HepG2 (cell line): ENCODE measurements around the gene TMEM81. TPM values are rescaled to one million over a fixed set of nuclear protein-coding genes. Genes with fewer than 3 reads are reported as not detected.

Experiments
- ASH2L ChIP-seq: fragments of 300-600, 200-600 bp; sonication (generic); IDR thresholded peaks from 2 replicates; pipeline ENCODE4 v1.7.0; 2017; ENCODE audit warnings: low read depth, mild to moderate bottlenecking, moderate library complexity, mixed read lengths, low read length; ENCODE audit not compliant: insufficient read length
- CBX1 ChIP-seq: IDR thresholded peaks from one replicate; pipeline ENCODE4 v1.6.1; 2016; ENCODE audit warnings: antibody characterized with exemption, low read depth
- HIVEP1 ChIP-seq: sonication (generic); formaldehyde crosslinking; IDR thresholded peaks from 2 replicates; pipeline ENCODE4 v1.4.0; 2020; ENCODE audit warnings: mild to moderate bottlenecking, missing genetic modification reagents
- HMGXB4 ChIP-seq, 2 experiments: sonication (generic) in 1 of 2; formaldehyde crosslinking in 1 of 2; IDR thresholded peaks; 2 replicates each; pipeline versions ENCODE4 v1.4.0 to v1.6.1; 2018 to 2020; ENCODE audit warnings: missing genetic modification reagents in 2 of 2, borderline replicate concordance in 1 of 2, low read depth in 1 of 2, mild to moderate bottlenecking in 1 of 2, missing biosample characterization in 1 of 2
- IRF2 ChIP-seq: IDR thresholded peaks from 2 replicates; pipeline ENCODE4 v1.6.1; 2018; ENCODE audit warnings: missing genetic modification reagents, missing compliant biosample characterization
- ISL2 ChIP-seq: sonication (generic); formaldehyde crosslinking; IDR thresholded peaks from 2 replicates; pipeline ENCODE4 v1.5.0; 2020; ENCODE audit warnings: missing genetic modification reagents
- KAT8 ChIP-seq: IDR thresholded peaks from 2 replicates; pipeline ENCODE4 v1.6.1; 2016; ENCODE audit warnings: missing genetic modification reagents, missing compliant biosample characterization
- KDM1A ChIP-seq: IDR thresholded peaks from 2 replicates; pipeline ENCODE4 v1.6.1; 2016; ENCODE audit warnings: missing compliant biosample characterization
- MED1 ChIP-seq: sonication (generic); formaldehyde crosslinking; IDR thresholded peaks from 2 replicates; pipeline ENCODE4 v1.4.0; 2020; ENCODE audit warnings: missing genetic modification reagents
- NFKBIZ ChIP-seq: IDR thresholded peaks from 2 replicates; pipeline ENCODE4 v1.6.1; 2018; ENCODE audit warnings: missing genetic modification reagents, missing compliant biosample characterization
- NR2C2 ChIP-seq: sonication (generic); formaldehyde crosslinking; IDR thresholded peaks from 2 replicates; pipeline ENCODE4 v1.4.0; 2020; ENCODE audit warnings: missing genetic modification reagents, mild to moderate bottlenecking, moderate library complexity, borderline replicate concordance
- PPARG ChIP-seq: conservative IDR thresholded peaks from 2 replicates; pipeline ENCODE4 v1.6.1; 2016; ENCODE audit warnings: missing biosample characterization, missing genetic modification reagents
- SAFB2 ChIP-seq: sonication (generic); formaldehyde crosslinking; IDR thresholded peaks from 2 replicates; pipeline ENCODE4 v1.5.1; 2020; ENCODE audit warnings: missing genetic modification reagents, low read depth, mild to moderate bottlenecking, borderline replicate concordance
- SIN3A ChIP-seq: IDR thresholded peaks from 2 replicates; pipeline ENCODE4 v1.6.1; 2011; ENCODE audit warnings: low read depth, mild to moderate bottlenecking, control low read depth, low read length, borderline replicate concordance
- TARDBP ChIP-seq: sonication (generic); formaldehyde crosslinking; IDR thresholded peaks from 2 replicates; pipeline ENCODE4 v1.8.0; 2022; ENCODE audit warnings: mild to moderate bottlenecking, missing genetic modification reagents
- XRCC5 ChIP-seq: fragments of 200-400 bp; formaldehyde crosslinking; optimal IDR thresholded peaks from 2 replicates; pipeline ENCODE3; 2017; ENCODE audit warnings: mild to moderate bottlenecking, low read length
- ZNF264 ChIP-seq: sonication (generic); formaldehyde crosslinking; IDR thresholded peaks from 2 replicates; pipeline ENCODE4 v1.4.0; 2020; ENCODE audit warnings: missing genetic modification reagents
- ZNF501 ChIP-seq: sonication (generic); formaldehyde crosslinking; IDR thresholded peaks from 2 replicates; pipeline ENCODE4 v1.5.1; 2020; ENCODE audit warnings: mild to moderate bottlenecking, moderate library complexity, missing genetic modification reagents
- ZNF703 ChIP-seq: sonication (generic); formaldehyde crosslinking; IDR thresholded peaks from 2 replicates; pipeline ENCODE4 v1.5.1; 2020; ENCODE audit warnings: missing genetic modification reagents, mild to moderate bottlenecking, moderate library complexity, borderline replicate concordance
- ZNF749 ChIP-seq: sonication (generic); formaldehyde crosslinking; IDR thresholded peaks from 2 replicates; pipeline ENCODE4 v1.8.0; 2022; ENCODE audit warnings: mild to moderate bottlenecking, missing genetic modification reagents, moderate library complexity, borderline replicate concordance
- ZNF780A ChIP-seq: sonication (generic); formaldehyde crosslinking; IDR thresholded peaks from 2 replicates; pipeline ENCODE4 v1.8.0; 2022; ENCODE audit warnings: mild to moderate bottlenecking, missing genetic modification reagents, moderate library complexity
- polyA plus RNA-seq, 8 experiments: library from polyadenylated mRNA; depleted of rRNA in 3 of 8; stranded (reverse) in 7 of 8; unstranded in 1 of 8; fragments of >200 nt; fragmentation: Illumina TruSeq in 4 of 8; extraction: Trizol in 4 of 8; gene quantifications; 2 replicates each; pipeline versions ENCODE4 v1.2.1 to v1.2.3, GENCODE V29; 2011 to 2016; ENCODE audit warnings: low read depth in 4 of 8, missing spikeins in 1 of 8, mixed read lengths in 1 of 8; ENCODE audit not compliant: insufficient read depth in 1 of 8
- total RNA-seq, 5 experiments: library from RNA; depleted of rRNA; stranded (reverse); fragments of >200 nt; fragmentation: Illumina TruSeq; extraction: Trizol; gene quantifications; 2 replicates each; pipeline ENCODE4 v1.2.3, GENCODE V29; 2016; ENCODE audit warnings: low read depth in 1 of 5
- TF ChIP-seq, protein P1 (sequence below): sonication (generic); formaldehyde crosslinking; IDR thresholded peaks from 2 replicates; pipeline ENCODE4 v1.4.0; 2020; ENCODE audit warnings: missing genetic modification reagents
- TF ChIP-seq, protein P2 (sequence below): sonication (generic); formaldehyde crosslinking; IDR thresholded peaks from 2 replicates; pipeline ENCODE4 v1.4.0; 2020; ENCODE audit warnings: low read depth, missing genetic modification reagents

Gene TMEM81
- total and polyA plus RNA-seq, 2 of the 13 experiments (the other 11 are each of a cell fraction or from before 2014, with no cell fraction given), result 1.1 TPM

GRCh38 chr1:205121660-205122488, 37.6 kb upstream of the TMEM81 start, which contains the start of gene RBBP5 (continued):
- TF ChIP-seq ZNF501 (CRISPR knock-in tag), result peak; percentile 99
- peak; percentile 17; the same call in 1 of the 2 replicates for TF ChIP-seq HIVEP1
- TF ChIP-seq MED1 (CRISPR knock-in tag), result peak; percentile 71; the same call in 1 of the 2 replicates
- TF ChIP-seq, protein P1, sequence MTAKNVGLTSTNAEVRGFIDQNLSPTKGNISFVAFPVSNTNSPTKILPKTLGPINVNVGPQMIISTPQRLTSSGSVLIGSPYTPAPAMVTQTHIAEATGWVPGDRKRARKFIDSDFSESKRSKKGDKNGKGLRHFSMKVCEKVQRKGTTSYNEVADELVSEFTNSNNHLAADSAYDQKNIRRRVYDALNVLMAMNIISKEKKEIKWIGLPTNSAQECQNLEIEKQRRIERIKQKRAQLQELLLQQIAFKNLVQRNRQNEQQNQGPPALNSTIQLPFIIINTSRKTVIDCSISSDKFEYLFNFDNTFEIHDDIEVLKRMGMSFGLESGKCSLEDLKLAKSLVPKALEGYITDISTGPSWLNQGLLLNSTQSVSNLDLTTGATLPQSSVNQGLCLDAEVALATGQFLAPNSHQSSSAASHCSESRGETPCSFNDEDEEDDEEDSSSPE (CRISPR knock-in tag), result peak; percentile 77
- peak; percentile 67 for TF ChIP-seq PPARG (CRISPR knock-in tag)
- peak; percentile 88 for TF ChIP-seq TARDBP (CRISPR knock-in tag)
- TF ChIP-seq ASH2L, result peak; percentile 99
- TF ChIP-seq, protein P2, sequence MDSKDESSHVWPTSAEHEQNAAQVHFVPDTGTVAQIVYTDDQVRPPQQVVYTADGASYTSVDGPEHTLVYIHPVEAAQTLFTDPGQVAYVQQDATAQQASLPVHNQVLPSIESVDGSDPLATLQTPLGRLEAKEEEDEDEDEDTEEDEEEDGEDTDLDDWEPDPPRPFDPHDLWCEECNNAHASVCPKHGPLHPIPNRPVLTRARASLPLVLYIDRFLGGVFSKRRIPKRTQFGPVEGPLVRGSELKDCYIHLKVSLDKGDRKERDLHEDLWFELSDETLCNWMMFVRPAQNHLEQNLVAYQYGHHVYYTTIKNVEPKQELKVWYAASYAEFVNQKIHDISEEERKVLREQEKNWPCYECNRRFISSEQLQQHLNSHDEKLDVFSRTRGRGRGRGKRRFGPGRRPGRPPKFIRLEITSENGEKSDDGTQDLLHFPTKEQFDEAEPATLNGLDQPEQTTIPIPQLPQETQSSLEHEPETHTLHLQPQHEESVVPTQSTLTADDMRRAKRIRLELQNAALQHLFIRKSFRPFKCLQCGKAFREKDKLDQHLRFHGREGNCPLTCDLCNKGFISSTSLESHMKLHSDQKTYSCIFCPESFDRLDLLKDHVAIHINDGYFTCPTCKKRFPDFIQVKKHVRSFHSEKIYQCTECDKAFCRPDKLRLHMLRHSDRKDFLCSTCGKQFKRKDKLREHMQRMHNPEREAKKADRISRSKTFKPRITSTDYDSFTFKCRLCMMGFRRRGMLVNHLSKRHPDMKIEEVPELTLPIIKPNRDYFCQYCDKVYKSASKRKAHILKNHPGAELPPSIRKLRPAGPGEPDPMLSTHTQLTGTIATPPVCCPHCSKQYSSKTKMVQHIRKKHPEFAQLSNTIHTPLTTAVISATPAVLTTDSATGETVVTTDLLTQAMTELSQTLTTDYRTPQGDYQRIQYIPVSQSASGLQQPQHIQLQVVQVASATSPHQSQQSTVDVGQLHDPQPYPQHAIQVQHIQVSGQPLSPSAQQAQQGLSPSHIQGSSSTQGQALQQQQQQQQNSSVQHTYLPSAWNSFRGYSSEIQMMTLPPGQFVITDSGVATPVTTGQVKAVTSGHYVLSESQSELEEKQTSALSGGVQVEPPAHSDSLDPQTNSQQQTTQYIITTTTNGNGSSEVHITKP (CRISPR knock-in tag), result peak; percentile 76; the same call in 1 of the 2 replicates
- peak; percentile 98 to 99 for TF ChIP-seq HMGXB4 (CRISPR knock-in tag; IDR thresholded peaks at IDR 0.05; ENCODE audit: borderline replicate concordance in 1 of 2, low read depth in 1 of 2)
- TF ChIP-seq ZNF264 (CRISPR knock-in tag), result no peak
- TF ChIP-seq ZNF703 (CRISPR knock-in tag), result no peak
- TF ChIP-seq ISL2, result peak; percentile 70; the same call in 1 of the 2 replicates
- peak; percentile 99 for TF ChIP-seq KAT8
- peak; percentile 69; the same call in 1 of the 2 replicates for TF ChIP-seq SIN3A
- no peak for TF ChIP-seq KDM1A (CRISPR knock-in tag)
- TF ChIP-seq CBX1, result peak; percentile 80
- peak; percentile 99 for TF ChIP-seq XRCC5
- peak; percentile 97 for TF ChIP-seq IRF2
- no peak; the same call in 1 of the 2 replicates for TF ChIP-seq SAFB2
- TF ChIP-seq NFKBIZ (CRISPR knock-in tag), result peak; percentile 51; the same call in 1 of the 2 replicates
- 0 out of 2 replicates have a peak, but pooled peaks have one; percentile 44 for TF ChIP-seq ZNF780A (CRISPR knock-in tag)
- TF ChIP-seq ZNF749, result peak; percentile 77; the same call in 1 of the 2 replicates
- TF ChIP-seq NR2C2 (CRISPR knock-in tag), result peak; percentile 91
